BLaER1 (cell line): Measurements from ENCODE around the gene UBR3.

Source experiments
- H3K27ac ChIP-seq: shearing (Covaris generic); formaldehyde crosslinking; 2 replicates; pipeline ENCODE4 v1.8.1; 2022
- H3K27me3 ChIP-seq: shearing (Covaris generic); formaldehyde crosslinking; 2 replicates; pipeline ENCODE4 v1.8.1; 2022
- H3K36me3 ChIP-seq: shearing (Covaris generic); formaldehyde crosslinking; 2 replicates; pipeline ENCODE4 v1.8.1; 2022
- H3K4me1 ChIP-seq: shearing (Covaris generic); formaldehyde crosslinking; 2 replicates; pipeline ENCODE4 v1.8.1; 2022
- H3K4me2 ChIP-seq: shearing (Covaris generic); formaldehyde crosslinking; 2 replicates; pipeline ENCODE4 v1.8.1; 2022
- H3K4me3 ChIP-seq: shearing (Covaris generic); formaldehyde crosslinking; 2 replicates; pipeline ENCODE4 v1.8.1; 2022
- H3K9ac ChIP-seq: shearing (Covaris generic); formaldehyde crosslinking; 2 replicates; pipeline ENCODE4 v1.8.1; 2022
- H3K9me3 ChIP-seq: shearing (Covaris generic); formaldehyde crosslinking; 2 replicates; pipeline ENCODE4 v1.8.1; 2022
- H4K20me1 ChIP-seq: shearing (Covaris generic); formaldehyde crosslinking; 2 replicates; pipeline ENCODE4 v1.8.1; 2022
- Cebpa-rat ChIP-seq: shearing (Covaris generic); IDR thresholded peaks from 2 replicates; pipeline ENCODE4 v1.8.1; 2022

The UBR3 gene

GRCh38 chr2:169822036-169822435, 5.2 kb upstream of the UBR3 start:
- no peak for TF ChIP-seq Cebpa-rat
- Histone ChIP-seq H3K9me3 (peaks cover 4% of the 10 kb centered on the region; the same call in 1 of the 2 replicates), H3K27ac (no peak overlapping the region), H3K4me1 (peaks cover 27% of the 10 kb centered on the region), H3K4me2 (no peak overlapping the region), H3K9ac (no peak overlapping the region), H3K36me3 (peaks cover 36% of the 10 kb centered on the region), H4K20me1 (0 out of 2 replicates have a peak, but pooled peaks cover 13% of the 10 kb centered on the region), H3K4me3 (no peak overlapping the region), H3K27me3 (no peaks in the 10 kb centered on the region)

- Histone ChIP-seq H3K4me3 (no peak overlapping the region), H4K20me1 (peaks cover 17% of the 10 kb centered on the region), H3K9me3 (no peaks in the 10 kb centered on the region)
These were observed 4.4 kb upstream of the UBR3 start for GRCh38 chr2:169822785-169823392.

GRCh38 chr2:169823996-169824372, 3.3 kb upstream of the UBR3 start:
- H3K36me3 ChIP-seq, result peaks cover 18% of the 10 kb centered on the region
- H3K9me3 ChIP-seq, result no peaks in the 10 kb centered on the region
- no peaks in the 10 kb centered on the region for H3K27me3 ChIP-seq
- peak overlapping the region; percentile 83 for H3K27ac ChIP-seq
- H3K4me2 ChIP-seq, result peak overlapping the region; percentile 91
- H3K4me3 ChIP-seq, result peak overlapping the region; percentile 81
- H4K20me1 ChIP-seq, result peaks cover 28% of the 10 kb centered on the region
- peaks cover 34% of the 10 kb centered on the region for H3K4me1 ChIP-seq
- peak overlapping the region; percentile 88 for H3K9ac ChIP-seq
- no peak for TF ChIP-seq Cebpa-rat

More at GRCh38 chr2:169822785-169823392, 4.4 kb upstream of the UBR3 start:
- Histone ChIP-seq H3K27me3 (no peaks in the 10 kb centered on the region), H3K27ac (no peak overlapping the region), H3K4me2 (peak overlapping the region; percentile 91), H3K4me1 (peaks cover 27% of the 10 kb centered on the region), H3K9ac (0 out of 2 replicates have a peak overlapping the region, but pooled peaks have one; percentile 88), H3K36me3 (peaks cover 27% of the 10 kb centered on the region)
- no peak for TF ChIP-seq Cebpa-rat

GRCh38 chr2:169824373-169825333, 2.6 kb upstream of the UBR3 start, which contains the start of gene METTL5:
TSS of gene METTL5 (minus strand) at chr2:169824905. CDS start at chr2:169824597, 308 bp downstream.
- Histone ChIP-seq H3K4me3 (peak within 1 kb of the TSS; percentile 81), H3K27ac (peak within 1 kb of the TSS; percentile 83), H3K9me3 (no peaks in the 10 kb centered on the region), H3K4me1 (peaks cover 41% of the 10 kb centered on the region), H3K27me3 (no peaks in the 10 kb centered on the region), H3K4me2 (peak within 1 kb of the TSS; percentile 91), H3K36me3 (peaks cover 14% of the 10 kb centered on the region), H3K9ac (peak within 1 kb of the TSS; percentile 88), H4K20me1 (peaks cover 34% of the 10 kb centered on the region)
- TF ChIP-seq Cebpa-rat, result no peak

GRCh38 chr2:169828141-169828811, 1.0 kb downstream of the UBR3 start:
- peak overlapping the region; percentile 93 for H3K27ac ChIP-seq
- no peaks in the 10 kb centered on the region for H3K9me3 ChIP-seq
- H4K20me1 ChIP-seq, result peaks cover 51% of the 10 kb centered on the region
- peak overlapping the region; percentile 96 for H3K9ac ChIP-seq
- no peaks in the 10 kb centered on the region for H3K27me3 ChIP-seq
- no peak for TF ChIP-seq Cebpa-rat
- H3K36me3 ChIP-seq, result peaks cover 10% of the 10 kb centered on the region; the same call in 1 of the 2 replicates
- peak overlapping the region; percentile 96 for H3K4me2 ChIP-seq
- peaks cover 36% of the 10 kb centered on the region for H3K4me1 ChIP-seq
- peak overlapping the region; percentile 100 for H3K4me3 ChIP-seq

GRCh38 chr2:169834401-169834800, 7.1 kb downstream of the UBR3 start:
- Histone ChIP-seq H3K4me2 (no peak overlapping the region), H3K4me1 (peaks cover 11% of the 10 kb centered on the region; the same call in 1 of the 2 replicates), H3K27me3 (no peaks in the 10 kb centered on the region), H3K36me3 (peaks cover 17% of the 10 kb centered on the region), H3K27ac (no peak overlapping the region), H3K4me3 (no peak overlapping the region), H3K9me3 (no peaks in the 10 kb centered on the region), H3K9ac (no peak overlapping the region), H4K20me1 (peaks cover 63% of the 10 kb centered on the region)
- TF ChIP-seq Cebpa-rat, result no peak

- no peak overlapping the region for H3K27ac ChIP-seq
- H4K20me1 ChIP-seq, result peaks cover 41% of the 10 kb centered on the region
- H3K27me3 ChIP-seq, result no peaks in the 10 kb centered on the region
- peaks cover 20% of the 10 kb centered on the region for H3K9me3 ChIP-seq
- no peak overlapping the region for H3K9ac ChIP-seq
- no peak for TF ChIP-seq Cebpa-rat
- H3K4me3 ChIP-seq, result no peak overlapping the region
- H3K36me3 ChIP-seq, result peaks cover 34% of the 10 kb centered on the region
- no peak overlapping the region for H3K4me2 ChIP-seq
- no peaks in the 10 kb centered on the region for H3K4me1 ChIP-seq
These were observed 11.7 kb downstream of the UBR3 start for GRCh38 chr2:169838743-169839489.

- no peaks in the 10 kb centered on the region for H3K27me3 ChIP-seq
- no peak overlapping the region for H3K27ac ChIP-seq
- H4K20me1 ChIP-seq, result peaks cover 29% of the 10 kb centered on the region
- H3K36me3 ChIP-seq, result peaks cover 40% of the 10 kb centered on the region
- peaks cover 20% of the 10 kb centered on the region for H3K9me3 ChIP-seq
- no peak for TF ChIP-seq Cebpa-rat
- no peak overlapping the region for H3K9ac ChIP-seq
- no peaks in the 10 kb centered on the region for H3K4me1 ChIP-seq
- no peak overlapping the region for H3K4me3 ChIP-seq
- no peak overlapping the region for H3K4me2 ChIP-seq
These were observed 12.9 kb downstream of the UBR3 start for GRCh38 chr2:169839954-169840746.
